HepG2 (cell line): ENCODE results near the gene L1CAM.

Source experiments
- HNRNPLL ChIP-seq: fragments of 200-400 bp; formaldehyde crosslinking; IDR thresholded peaks from 2 replicates; pipeline ENCODE4 v1.6.1; 2017; ENCODE audit warnings: mild to moderate bottlenecking, low read depth, low read length; ENCODE audit not compliant: poor library complexity, severe bottlenecking
- MYC ChIP-seq: sonication (generic); formaldehyde crosslinking; IDR thresholded peaks from 2 replicates; pipeline ENCODE4 v1.9.0; 2021; ENCODE audit warnings: missing genetic modification reagents, borderline replicate concordance
- ZNF335 ChIP-seq: sonication (generic); formaldehyde crosslinking; IDR thresholded peaks from 2 replicates; pipeline ENCODE4 v1.4.0; 2020; ENCODE audit warnings: missing genetic modification reagents

- no peak for TF ChIP-seq ZNF335
- TF ChIP-seq HNRNPLL = no peak
- TF ChIP-seq MYC (CRISPR knock-in tag) = peak; percentile 68; the same call in 1 of the 2 replicates
These were observed 49.4 kb upstream of the L1CAM start for GRCh38 chrX:153935326-153935851.
